Measurements from ENCODE around the gene NUTM2D.
"Not testable (repeated sequence)": the region's sequence is repeated elsewhere in the genome, so short reads cannot be mapped to it uniquely, and the experiment has no call there.

The NUTM2D gene

GRCh38 chr10:87357444-87357843 is at the start of gene NUTM2D:
TSS of gene NUTM2D (plus strand) at chr10:87357744. CDS start at chr10:87358266, 522 bp downstream.
- not testable (repeated sequence) for DNase-seq

DNA sequence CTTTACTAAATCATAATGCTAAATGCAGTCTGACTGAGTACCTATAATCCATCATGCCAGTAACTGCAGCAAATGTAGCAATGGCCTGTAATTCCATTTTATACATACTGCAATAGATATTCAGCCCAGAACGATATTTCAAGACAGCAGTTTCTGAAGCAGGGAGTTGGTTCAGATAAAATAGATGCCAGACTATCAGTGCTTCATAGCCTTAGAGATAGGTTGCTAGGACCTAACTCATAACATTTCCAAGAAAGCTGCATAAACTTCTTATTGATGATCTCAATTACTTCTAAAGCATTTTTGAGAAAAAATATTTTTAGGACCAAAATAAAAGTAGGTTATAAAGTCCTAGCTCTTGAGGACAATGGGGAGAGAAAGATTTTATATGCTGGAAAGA is 48.8 kb upstream of the NUTM2D start:
- DNase-seq = not testable (repeated sequence)

GRCh38 chr10:87309657-87310056 is 47.9 kb upstream of the NUTM2D start:
- DNase-seq = not testable (repeated sequence)

- not testable (repeated sequence) for DNase-seq
Measured at GRCh38 chr10:87311521-87311920, 46.0 kb upstream of the NUTM2D start.

GRCh38 chr10:87313649-87314359 is 43.7 kb upstream of the NUTM2D start:
- DNase-seq = not testable (repeated sequence)

DNA sequence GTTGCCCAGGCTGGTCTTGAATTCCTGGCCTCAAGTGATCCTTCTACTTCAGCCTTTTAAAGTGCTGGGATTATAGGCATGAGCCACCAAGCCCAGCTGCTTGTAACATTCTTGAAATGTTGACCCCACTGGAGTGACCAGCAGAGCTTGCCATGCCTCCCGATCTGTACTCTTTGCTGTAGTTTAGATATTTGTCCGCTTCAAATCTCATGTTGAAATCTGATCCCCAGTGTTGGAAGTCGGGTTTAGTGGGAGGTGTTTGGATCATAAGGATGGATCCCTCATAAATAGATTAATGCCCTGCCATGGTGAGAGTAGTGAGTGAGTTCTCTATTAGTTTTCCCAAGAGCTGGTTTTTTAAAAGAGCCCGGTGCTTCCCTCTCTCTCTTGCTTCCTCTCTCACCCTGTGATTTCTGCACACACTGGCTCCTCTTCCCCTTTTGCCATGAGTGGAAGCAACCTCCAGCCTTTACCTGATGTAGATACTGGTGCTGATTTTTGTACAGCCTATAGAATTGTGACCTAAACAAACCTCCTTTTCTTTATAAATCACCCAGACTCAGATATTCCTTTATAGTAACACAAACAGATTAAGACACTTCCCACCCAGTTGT is 43.1 kb upstream of the NUTM2D start:
- DNase-seq = not testable (repeated sequence)

DNA sequence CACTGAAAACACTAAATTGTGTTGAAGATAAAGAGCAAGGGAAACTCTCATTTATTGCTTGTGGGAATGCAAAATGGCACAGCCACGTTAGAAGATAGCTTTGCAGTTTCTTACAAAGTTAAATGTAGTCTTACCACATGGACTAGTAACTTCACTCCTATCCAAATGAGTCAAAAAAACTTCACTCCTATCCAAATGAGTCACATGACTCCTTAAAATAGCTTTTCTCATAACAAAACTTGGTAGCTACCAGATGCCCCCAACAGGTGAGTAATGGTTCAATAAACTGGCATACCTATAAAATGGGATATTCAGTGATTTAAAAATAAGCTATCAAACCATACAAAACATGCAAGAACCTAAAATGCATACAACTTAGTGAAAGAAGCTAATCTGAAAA is 36.0 kb upstream of the NUTM2D start:
- DNase-seq = not testable (repeated sequence)

DNA sequence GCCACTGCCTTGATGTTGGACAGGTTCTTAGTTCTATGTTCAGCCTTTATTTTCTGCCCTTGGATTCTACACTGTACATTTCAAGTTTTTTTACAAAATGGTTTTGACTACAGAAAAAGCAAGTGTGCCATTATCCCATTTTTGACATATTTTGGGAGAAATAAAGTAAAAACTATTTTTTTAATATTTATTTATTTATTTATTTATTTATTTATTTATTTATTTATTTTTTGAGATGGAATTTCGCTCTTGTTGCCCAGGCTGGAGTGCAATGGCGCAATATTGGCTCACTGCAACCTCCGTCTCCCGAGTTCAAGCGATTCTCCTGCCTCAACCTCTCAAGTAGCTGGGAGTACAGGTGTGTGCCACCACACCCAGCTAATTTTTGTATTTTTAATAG is 33.0 kb upstream of the NUTM2D start:
- not testable (repeated sequence) for DNase-seq

- not testable (repeated sequence) for DNase-seq
Measured at GRCh38 chr10:87327958-87328357, 29.6 kb upstream of the NUTM2D start.

GRCh38 chr10:87329131-87329530 is 28.4 kb upstream of the NUTM2D start:
- DNase-seq = not testable (repeated sequence)

DNA sequence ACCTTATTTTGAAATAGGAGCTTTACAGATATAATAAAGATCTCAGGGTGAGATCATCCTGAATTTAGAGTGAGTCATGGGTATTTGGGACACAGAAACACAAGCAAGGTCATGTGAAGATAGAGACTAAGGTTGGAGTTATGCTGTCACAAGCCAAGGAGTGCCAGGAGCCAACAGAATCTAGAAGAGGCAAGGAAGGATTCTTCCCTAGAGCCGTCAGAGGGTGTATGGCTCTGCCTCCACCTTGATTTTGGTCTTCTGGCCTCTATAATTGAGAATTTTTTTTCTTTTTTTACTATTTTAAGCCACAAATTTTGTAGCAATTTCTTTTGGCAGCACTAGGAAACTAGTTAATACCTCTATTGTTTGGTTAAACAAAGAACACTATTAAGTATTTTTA is 24.9 kb upstream of the NUTM2D start:
- DNase-seq = not testable (repeated sequence)

DNA sequence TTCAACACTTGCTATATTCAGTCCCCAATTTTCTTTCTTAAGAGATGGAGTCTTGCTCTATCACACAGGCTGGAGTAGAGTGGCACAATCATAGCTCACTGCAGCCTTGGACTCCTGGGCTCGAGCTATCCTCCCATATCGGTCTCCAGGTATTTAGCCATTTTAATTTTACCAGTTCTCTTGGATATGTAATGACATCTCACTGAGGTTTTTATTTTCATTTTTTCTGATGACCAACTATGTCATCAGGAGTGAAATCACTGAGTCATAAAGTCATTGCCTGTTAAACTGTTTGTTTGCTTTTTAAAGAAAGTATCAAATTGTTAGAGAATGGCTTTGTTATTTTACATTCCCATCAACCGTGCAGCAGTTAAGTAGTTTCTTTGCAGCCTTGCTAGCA is 17.1 kb upstream of the NUTM2D start:
- DNase-seq = not testable (repeated sequence)

DNA sequence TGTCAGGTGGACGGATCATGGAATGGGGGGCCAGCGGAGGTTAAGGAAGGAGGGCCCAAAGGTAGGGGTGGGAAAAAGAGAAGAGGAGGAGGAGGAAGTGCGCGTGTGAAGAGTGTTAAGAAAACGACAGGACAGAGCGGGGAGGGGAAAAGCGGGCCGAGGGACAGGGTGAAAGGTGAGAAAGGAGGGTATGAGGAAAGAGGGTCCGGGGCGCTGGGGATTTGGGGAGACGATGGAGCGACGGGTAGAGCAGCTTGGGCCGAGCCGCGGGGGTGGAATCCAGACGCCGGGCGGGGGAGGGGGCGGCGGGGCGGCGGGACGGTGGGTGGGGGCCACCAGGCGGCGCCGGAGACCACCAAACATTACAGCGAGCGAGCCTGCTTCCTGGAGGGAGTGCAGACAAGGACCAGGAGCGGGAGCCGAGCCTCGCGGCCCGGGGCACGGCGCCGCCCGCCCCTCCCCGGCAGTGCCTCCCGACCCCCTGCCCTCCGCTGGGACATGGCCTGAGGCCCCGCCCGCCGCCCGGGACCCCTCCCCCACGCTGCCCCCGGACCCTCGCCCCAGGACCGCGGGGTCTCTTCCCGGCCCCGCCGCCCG is 15.9 kb upstream of the NUTM2D start:
- DNase-seq = peak in 1 of 56 donors; percentile 2

DNA sequence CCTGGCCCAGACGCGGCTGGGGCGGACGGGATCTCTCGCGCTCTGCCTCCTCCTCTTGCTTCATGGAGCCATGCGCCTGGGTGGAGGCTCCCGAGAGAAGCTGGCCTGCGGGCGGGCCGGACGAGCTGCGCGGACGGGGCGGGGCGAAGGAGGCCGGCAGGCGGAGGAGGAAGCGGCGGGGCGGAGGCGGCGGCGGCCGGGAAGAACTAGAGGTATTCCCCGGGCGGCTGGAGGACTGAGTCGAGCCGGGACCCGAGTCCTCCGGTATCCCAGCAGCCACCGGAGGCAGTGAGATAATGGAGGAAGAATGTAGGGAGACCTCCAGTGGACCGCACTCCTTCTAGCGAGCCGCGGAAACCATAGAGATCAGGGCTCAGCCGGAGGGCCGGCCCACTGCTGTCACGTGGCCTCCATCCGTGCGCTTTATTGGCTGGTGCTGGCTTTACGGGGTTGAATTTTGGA is 15.3 kb upstream of the NUTM2D start:
- DNase-seq = peak in 54 of 56 donors; percentile 22 to 95 (median 81)

- DNase-seq = peak in 53 of 56 donors; percentile 7 to 89 (median 65)
Measured at GRCh38 chr10:87342711-87343258, 14.8 kb upstream of the NUTM2D start.

DNA sequence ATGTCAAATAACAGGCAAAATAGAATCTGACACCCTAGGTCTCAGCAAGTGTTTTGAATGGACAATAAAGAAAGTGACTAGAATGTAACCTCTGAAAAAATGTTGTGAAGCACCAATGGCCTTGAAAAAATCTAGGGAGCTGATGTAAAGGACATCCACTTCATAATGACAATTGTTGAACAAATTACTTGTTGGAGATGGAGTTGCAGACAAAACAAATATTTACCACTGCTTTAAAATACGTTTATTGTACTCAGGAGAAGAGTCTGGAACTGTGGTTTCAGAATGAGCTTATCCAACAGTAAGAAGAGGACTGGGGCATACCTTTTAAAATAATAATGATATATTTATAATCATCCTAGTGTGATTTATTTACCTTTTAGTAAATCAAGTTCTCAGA is 11.8 kb upstream of the NUTM2D start:
- DNase-seq = not testable (repeated sequence)

DNA sequence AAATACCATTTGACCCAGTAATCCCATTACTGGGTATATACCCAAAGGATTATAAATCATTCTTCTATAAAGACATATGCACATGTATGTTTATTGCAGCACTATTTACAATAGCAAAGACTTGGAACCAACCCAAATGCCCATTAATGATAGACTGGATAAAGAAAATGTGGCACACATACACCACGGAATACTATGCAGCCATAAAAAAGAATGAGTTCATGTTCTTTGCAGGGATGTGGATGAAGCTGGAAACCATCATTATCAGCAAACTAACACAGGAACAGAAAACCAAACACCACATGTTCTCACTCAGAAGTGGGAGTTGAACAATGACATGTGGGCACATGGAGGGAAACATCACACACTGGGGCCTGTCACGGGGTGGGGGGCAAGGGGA is 7.4 kb upstream of the NUTM2D start:
- not testable (repeated sequence) for DNase-seq

GRCh38 chr10:87352825-87353224 is 4.7 kb upstream of the NUTM2D start:
- not testable (repeated sequence) for DNase-seq

- not testable (repeated sequence) for DNase-seq
Measured at GRCh38 chr10:87355110-87355509, 2.4 kb upstream of the NUTM2D start.

GRCh38 chr10:87358159-87358558 is 615 bp downstream of the NUTM2D start:
- not testable (repeated sequence) for DNase-seq

DNA sequence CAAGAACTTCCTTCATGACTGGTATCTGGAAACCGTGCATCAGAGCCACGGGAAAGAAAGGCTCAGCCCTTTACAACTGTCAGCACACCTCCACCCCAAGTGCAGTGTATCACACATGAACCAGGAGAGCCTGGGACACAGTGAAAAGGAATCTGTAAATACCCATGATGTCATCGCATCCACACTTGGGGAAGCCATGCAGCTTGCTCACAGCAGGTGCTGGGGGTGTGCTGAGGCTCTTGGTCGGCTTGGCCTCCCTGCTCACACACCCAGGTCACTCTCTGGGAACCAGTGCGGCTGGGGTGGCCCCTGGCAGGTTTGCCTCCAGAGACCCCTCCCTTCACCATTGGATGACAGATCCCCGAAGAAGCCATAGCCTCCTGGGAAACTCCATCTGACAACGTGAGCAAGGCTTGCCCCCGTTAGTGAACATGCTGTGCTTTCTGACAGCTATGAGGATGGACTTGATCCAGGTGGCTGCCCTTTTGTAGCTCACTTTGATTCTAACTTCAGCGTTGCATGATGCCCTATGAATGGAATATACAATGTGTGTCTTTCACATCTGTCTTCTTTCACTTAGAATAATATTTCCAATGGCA is 12.1 kb downstream of the NUTM2D start:
- DNase-seq = not testable (repeated sequence)

DNA sequence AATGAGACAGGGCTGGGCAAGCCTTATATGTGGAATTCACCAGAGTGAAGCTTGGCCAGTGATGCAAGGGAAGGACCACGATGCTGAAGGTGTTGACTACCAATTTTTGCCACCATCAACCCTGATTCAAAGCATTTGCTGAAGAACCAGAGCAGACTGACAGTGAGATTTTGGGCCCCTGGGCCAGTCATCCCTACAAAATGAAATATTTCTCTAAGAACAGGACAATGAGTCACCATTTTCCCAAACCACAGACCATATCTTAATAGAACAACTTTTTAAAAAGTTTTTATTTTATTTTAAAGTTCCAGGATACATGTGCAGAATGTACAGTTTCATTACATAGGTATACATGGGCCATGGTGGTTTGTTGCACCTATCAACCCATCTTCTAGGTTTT is 16.5 kb downstream of the NUTM2D start:
- DNase-seq = not testable (repeated sequence)
